Measurements from ENCODE around the gene DCTD.

Gene DCTD

DNA sequence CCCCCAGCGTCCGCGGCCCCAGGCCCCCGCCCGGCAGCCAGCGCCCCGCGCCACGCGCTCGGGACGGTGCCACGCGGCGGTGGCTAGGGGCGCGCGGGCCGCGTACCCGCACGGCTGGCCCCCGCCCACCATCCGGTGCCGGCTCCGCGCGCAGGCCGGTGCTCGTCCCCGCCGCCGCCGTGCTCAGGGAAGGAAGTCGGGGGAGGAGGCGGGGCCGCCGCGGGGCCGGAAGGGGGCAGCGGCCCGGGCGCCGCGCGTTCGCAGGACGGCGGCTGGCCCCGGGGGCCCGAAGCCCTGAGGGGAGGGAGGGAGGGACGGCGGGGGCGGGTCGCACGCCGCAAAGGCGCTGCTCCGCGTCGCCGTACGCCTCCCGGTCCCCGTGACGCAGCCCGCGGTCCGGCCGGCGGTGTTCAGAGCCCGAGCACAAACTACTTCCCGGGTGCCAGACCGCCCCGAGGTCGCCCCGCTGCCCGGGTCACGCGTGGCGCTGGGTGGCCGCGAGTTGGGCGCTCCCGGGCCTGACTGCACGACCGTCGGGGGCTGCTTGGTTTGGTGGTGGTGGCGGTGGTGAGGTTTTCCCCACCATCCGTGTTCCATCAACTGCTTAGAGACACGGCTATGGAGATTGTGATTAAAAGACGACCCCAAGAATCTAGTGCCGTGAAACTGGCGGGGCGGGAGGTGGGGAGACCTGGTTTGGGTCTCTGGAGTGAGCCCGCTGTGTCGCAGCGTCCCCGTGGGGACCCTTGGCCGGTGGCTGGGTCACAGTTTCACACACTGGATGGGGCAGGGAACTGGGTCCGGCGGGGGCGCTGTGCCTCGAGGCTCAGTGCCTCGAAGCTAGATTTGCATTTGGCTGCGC, at the start of gene DCTD (continued):
- TF ChIP-seq, protein P1, sequence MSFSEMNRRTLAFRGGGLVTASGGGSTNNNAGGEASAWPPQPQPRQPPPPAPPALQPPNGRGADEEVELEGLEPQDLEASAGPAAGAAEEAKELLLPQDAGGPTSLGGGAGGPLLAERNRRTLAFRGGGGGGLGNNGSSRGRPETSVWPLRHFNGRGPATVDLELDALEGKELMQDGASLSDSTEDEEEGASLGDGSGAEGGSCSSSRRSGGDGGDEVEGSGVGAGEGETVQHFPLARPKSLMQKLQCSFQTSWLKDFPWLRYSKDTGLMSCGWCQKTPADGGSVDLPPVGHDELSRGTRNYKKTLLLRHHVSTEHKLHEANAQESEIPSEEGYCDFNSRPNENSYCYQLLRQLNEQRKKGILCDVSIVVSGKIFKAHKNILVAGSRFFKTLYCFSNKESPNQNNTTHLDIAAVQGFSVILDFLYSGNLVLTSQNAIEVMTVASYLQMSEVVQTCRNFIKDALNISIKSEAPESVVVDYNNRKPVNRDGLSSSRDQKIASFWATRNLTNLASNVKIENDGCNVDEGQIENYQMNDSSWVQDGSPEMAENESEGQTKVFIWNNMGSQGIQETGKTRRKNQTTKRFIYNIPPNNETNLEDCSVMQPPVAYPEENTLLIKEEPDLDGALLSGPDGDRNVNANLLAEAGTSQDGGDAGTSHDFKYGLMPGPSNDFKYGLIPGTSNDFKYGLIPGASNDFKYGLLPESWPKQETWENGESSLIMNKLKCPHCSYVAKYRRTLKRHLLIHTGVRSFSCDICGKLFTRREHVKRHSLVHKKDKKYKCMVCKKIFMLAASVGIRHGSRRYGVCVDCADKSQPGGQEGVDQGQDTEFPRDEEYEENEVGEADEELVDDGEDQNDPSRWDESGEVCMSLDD (tag by site-specific recombination; IDR thresholded peaks at IDR 0.05), result no peak
- TF ChIP-seq ZNF521 (tag by site-specific recombination; IDR thresholded peaks at IDR 0.05), result no peak
- TF ChIP-seq ZNF558 (tag by site-specific recombination; IDR thresholded peaks at IDR 0.05), result no peak
- TF ChIP-seq ZNF16 (tag by site-specific recombination; IDR thresholded peaks at IDR 0.05; ENCODE audit: low read depth), result no peak
- TF ChIP-seq, protein P2, sequence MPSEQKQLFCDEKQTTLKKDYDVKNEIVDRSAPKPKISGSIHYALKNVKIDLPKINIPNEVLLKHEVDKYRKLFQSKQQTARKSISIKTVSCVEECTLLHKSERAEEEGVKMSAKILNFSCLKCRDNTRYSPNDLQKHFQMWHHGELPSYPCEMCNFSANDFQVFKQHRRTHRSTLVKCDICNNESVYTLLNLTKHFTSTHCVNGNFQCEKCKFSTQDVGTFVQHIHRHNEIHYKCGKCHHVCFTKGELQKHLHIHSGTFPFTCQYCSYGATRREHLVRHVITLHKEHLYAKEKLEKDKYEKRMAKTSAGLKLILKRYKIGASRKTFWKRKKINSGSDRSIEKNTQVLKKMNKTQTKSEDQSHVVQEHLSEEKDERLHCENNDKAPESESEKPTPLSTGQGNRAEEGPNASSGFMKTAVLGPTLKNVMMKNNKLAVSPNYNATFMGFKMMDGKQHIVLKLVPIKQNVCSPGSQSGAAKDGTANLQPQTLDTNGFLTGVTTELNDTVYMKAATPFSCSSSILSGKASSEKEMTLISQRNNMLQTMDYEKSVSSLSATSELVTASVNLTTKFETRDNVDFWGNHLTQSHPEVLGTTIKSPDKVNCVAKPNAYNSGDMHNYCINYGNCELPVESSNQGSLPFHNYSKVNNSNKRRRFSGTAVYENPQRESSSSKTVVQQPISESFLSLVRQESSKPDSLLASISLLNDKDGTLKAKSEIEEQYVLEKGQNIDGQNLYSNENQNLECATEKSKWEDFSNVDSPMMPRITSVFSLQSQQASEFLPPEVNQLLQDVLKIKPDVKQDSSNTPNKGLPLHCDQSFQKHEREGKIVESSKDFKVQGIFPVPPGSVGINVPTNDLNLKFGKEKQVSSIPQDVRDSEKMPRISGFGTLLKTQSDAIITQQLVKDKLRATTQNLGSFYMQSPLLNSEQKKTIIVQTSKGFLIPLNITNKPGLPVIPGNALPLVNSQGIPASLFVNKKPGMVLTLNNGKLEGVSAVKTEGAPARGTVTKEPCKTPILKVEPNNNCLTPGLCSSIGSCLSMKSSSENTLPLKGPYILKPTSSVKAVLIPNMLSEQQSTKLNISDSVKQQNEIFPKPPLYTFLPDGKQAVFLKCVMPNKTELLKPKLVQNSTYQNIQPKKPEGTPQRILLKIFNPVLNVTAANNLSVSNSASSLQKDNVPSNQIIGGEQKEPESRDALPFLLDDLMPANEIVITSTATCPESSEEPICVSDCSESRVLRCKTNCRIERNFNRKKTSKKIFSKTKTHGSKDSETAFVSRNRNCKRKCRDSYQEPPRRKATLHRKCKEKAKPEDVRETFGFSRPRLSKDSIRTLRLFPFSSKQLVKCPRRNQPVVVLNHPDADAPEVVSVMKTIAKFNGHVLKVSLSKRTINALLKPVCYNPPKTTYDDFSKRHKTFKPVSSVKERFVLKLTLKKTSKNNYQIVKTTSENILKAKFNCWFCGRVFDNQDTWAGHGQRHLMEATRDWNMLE (tag by site-specific recombination; conservative IDR thresholded peaks at IDR 0.05; ENCODE audit: low read depth), result no peak
- TF ChIP-seq ZNF157 (tag by site-specific recombination; IDR thresholded peaks at IDR 0.05), result no peak
- TF ChIP-seq KLF16 (tag by site-specific recombination; IDR thresholded peaks at IDR 0.05), result no peak
- no peak for TF ChIP-seq HOXA7 (CRISPR knock-in tag; IDR thresholded peaks at IDR 0.05; ENCODE audit: borderline replicate concordance)
- no peak for TF ChIP-seq ZNF707 (tag by site-specific recombination; IDR thresholded peaks at IDR 0.05)
- TF ChIP-seq ZFP37 (tag by site-specific recombination; IDR thresholded peaks at IDR 0.05), result no peak
- no peak for TF ChIP-seq ZNF24 (tag by site-specific recombination; IDR thresholded peaks at IDR 0.05)
- no peak for TF ChIP-seq ZNF354C (tag by site-specific recombination; IDR thresholded peaks at IDR 0.05; ENCODE audit: borderline replicate concordance, low read depth)
- no peak for TF ChIP-seq HOXD13 (CRISPR knock-in tag; IDR thresholded peaks at IDR 0.05; ENCODE audit: borderline replicate concordance)
- TF ChIP-seq, protein P3, sequence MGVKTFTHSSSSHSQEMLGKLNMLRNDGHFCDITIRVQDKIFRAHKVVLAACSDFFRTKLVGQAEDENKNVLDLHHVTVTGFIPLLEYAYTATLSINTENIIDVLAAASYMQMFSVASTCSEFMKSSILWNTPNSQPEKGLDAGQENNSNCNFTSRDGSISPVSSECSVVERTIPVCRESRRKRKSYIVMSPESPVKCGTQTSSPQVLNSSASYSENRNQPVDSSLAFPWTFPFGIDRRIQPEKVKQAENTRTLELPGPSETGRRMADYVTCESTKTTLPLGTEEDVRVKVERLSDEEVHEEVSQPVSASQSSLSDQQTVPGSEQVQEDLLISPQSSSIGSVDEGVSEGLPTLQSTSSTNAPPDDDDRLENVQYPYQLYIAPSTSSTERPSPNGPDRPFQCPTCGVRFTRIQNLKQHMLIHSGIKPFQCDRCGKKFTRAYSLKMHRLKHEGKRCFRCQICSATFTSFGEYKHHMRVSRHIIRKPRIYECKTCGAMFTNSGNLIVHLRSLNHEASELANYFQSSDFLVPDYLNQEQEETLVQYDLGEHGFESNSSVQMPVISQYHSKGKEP (tag by site-specific recombination; IDR thresholded peaks at IDR 0.05), result no peak
- TF ChIP-seq, protein P4, sequence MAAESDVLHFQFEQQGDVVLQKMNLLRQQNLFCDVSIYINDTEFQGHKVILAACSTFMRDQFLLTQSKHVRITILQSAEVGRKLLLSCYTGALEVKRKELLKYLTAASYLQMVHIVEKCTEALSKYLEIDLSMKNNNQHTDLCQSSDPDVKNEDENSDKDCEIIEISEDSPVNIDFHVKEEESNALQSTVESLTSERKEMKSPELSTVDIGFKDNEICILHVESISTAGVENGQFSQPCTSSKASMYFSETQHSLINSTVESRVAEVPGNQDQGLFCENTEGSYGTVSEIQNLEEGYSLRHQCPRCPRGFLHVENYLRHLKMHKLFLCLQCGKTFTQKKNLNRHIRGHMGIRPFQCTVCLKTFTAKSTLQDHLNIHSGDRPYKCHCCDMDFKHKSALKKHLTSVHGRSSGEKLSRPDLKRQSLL (tag by site-specific recombination; IDR thresholded peaks at IDR 0.05), result no peak
- TF ChIP-seq ZNF501 (tag by site-specific recombination; IDR thresholded peaks at IDR 0.05), result peak; percentile 48; the same call in 1 of the 2 replicates
- TF ChIP-seq SALL2 (tag by site-specific recombination; IDR thresholded peaks at IDR 0.05; ENCODE audit: borderline replicate concordance), result no peak
- TF ChIP-seq MZF1 (tag by site-specific recombination; IDR thresholded peaks at IDR 0.05; ENCODE audit: borderline replicate concordance), result no peak
- no peak for TF ChIP-seq ZNF555 (tag by site-specific recombination; conservative IDR thresholded peaks at IDR 0.05)
- TF ChIP-seq ZBTB17 (tag by site-specific recombination; IDR thresholded peaks at IDR 0.05), result no peak
- TF ChIP-seq ZNF114 (tag by site-specific recombination; IDR thresholded peaks at IDR 0.05), result no peak
- peak; percentile 90 for TF ChIP-seq ZNF10 (tag by site-specific recombination; IDR thresholded peaks at IDR 0.05)
- no peak for TF ChIP-seq YY1 (tag by site-specific recombination; IDR thresholded peaks at IDR 0.05)
- TF ChIP-seq, protein P5, sequence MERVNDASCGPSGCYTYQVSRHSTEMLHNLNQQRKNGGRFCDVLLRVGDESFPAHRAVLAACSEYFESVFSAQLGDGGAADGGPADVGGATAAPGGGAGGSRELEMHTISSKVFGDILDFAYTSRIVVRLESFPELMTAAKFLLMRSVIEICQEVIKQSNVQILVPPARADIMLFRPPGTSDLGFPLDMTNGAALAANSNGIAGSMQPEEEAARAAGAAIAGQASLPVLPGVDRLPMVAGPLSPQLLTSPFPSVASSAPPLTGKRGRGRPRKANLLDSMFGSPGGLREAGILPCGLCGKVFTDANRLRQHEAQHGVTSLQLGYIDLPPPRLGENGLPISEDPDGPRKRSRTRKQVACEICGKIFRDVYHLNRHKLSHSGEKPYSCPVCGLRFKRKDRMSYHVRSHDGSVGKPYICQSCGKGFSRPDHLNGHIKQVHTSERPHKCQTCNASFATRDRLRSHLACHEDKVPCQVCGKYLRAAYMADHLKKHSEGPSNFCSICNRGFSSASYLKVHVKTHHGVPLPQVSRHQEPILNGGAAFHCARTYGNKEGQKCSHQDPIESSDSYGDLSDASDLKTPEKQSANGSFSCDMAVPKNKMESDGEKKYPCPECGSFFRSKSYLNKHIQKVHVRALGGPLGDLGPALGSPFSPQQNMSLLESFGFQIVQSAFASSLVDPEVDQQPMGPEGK (tag by site-specific recombination; IDR thresholded peaks at IDR 0.05), result 0 out of 2 replicates have a peak, but pooled peaks have one; percentile 38
- no peak for TF ChIP-seq ZNF266 (tag by site-specific recombination; IDR thresholded peaks at IDR 0.05; ENCODE audit: low read depth)
- no peak for TF ChIP-seq HOXC10 (CRISPR knock-in tag; IDR thresholded peaks at IDR 0.05)
- TF ChIP-seq ZNF843 (tag by site-specific recombination; IDR thresholded peaks at IDR 0.05), result 0 out of 2 replicates have a peak, but pooled peaks have one; percentile 16
- peak; percentile 66; the same call in 1 of the 2 replicates for TF ChIP-seq ZNF341 (tag by site-specific recombination; IDR thresholded peaks at IDR 0.05; ENCODE audit: low read depth)
